ENCODE measurements around the gene PLIN3.

DNA sequence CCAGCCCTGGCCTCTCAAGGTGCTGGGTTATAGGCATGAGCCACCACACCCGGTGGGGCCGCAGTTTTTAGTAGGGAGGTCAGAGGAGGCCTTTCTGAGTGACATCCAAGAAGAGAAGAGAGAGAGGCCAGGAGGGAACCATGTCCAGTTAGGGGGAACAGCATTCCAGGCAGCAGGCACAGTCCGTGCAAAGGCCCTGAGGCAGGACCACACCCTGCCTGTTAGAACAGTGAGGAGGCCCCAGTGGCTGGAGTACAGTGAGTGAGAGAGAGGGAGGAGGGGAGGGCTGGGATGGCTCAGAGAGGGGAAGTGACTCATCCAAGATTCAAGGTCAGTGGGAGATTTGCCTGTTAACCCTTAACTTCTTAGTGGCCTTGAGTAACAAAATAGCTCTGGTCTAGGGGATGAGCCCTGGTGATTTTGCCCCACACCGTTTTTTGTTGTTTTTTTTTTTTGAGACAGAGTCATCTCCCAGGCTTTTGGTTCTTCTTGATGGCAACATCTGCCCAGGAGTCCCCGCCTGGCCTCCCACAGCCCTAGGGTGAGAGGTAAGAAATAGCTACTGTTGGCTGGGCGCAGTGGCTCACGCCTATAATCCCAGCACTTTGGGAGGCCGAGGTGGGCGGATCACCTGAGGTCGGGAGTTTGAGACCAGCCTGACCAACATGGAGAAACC is 2.7 kb upstream of the PLIN3 start:
- no peak for TF ChIP-seq POLR2AphosphoS5 (IDR thresholded peaks at IDR 0.05; ENCODE audit: low read depth, low read length)
- TF ChIP-seq, protein P1, sequence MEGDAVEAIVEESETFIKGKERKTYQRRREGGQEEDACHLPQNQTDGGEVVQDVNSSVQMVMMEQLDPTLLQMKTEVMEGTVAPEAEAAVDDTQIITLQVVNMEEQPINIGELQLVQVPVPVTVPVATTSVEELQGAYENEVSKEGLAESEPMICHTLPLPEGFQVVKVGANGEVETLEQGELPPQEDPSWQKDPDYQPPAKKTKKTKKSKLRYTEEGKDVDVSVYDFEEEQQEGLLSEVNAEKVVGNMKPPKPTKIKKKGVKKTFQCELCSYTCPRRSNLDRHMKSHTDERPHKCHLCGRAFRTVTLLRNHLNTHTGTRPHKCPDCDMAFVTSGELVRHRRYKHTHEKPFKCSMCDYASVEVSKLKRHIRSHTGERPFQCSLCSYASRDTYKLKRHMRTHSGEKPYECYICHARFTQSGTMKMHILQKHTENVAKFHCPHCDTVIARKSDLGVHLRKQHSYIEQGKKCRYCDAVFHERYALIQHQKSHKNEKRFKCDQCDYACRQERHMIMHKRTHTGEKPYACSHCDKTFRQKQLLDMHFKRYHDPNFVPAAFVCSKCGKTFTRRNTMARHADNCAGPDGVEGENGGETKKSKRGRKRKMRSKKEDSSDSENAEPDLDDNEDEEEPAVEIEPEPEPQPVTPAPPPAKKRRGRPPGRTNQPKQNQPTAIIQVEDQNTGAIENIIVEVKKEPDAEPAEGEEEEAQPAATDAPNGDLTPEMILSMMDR (IDR thresholded peaks at IDR 0.05; ENCODE audit: control extremely low read depth in 1 of 3, insufficient read depth in 1 of 3, low read depth in 1 of 3, low read length in 3 of 3), result no peak
- no peak for TF ChIP-seq NANOG (IDR thresholded peaks at IDR 0.05; ENCODE audit: insufficient read depth, low read depth, low read length, poor library complexity, severe bottlenecking)
- no peak for TF ChIP-seq POLR2A (IDR thresholded peaks at IDR 0.05; ENCODE audit: control extremely low read depth in 1 of 2, low read depth in 2 of 2, low read length in 2 of 2)
- TF ChIP-seq MAFK (IDR thresholded peaks at IDR 0.05; ENCODE audit: low read depth, low read length), result no peak
- TF ChIP-seq EZH2 (IDR thresholded peaks at IDR 0.05; ENCODE audit: low read depth, low read length, severe bottlenecking), result no peak
- TF ChIP-seq HDAC2 (IDR thresholded peaks at IDR 0.05; ENCODE audit: borderline replicate concordance in 1 of 2, low read depth in 2 of 2, low read length in 2 of 2), result peak in 1 of 2 experiments; percentile 77; a peak in 1 of 4 replicates
